Right lobe of liver (tissue), 4 donors: Measurements from ENCODE around the gene ATXN1.

ENCODE experiments used
- POLR2A ChIP-seq: fragments of 450-650 bp; IDR thresholded peaks from one replicate; pipeline ENCODE4 v1.6.1; 2017; ENCODE audit warnings: antibody characterized with exemption, mild to moderate bottlenecking
- TF ChIP-seq, protein P1 (sequence below), 4 donors: fragments of 200-600 bp in 3 of 4; fragments of 450-650 bp in 1 of 4; IDR thresholded peaks; one replicate each; pipeline versions ENCODE4 v1.5.1 to v1.8.0; 2016 to 2022; ENCODE audit warnings: antibody characterized with exemption in 4 of 4, mild to moderate bottlenecking in 2 of 4
- donor health status: DM: no; HTN: no; CAD: no.
- donor health status: DM: no; HTN: no; CAD: no.
- donor health status: DM: no; HTN: yes; CAD: no.

DNA sequence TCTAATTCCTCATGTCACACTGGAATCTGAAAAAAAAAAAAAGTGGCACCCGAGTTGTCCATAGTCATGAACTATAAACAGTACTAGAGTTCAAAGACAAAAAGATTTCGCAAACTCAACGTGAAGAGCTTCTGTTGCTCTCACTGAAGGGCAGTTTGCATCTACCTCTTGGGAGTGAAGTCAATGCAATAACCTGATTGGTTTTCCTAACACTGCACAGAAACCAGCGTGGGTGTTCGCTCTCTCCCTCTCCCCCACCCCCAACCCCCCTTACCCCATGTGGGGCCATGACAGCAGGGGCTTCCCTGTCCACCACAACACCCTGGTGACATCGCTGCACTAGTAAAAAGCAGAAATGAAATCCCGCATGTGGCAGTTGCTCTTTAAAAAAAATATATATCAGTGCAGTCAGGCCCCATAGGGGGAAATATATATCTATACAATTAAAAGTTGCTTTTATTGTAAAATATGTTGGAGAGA, 456.0 kb downstream of the ATXN1 start:
- TF ChIP-seq, protein P1, sequence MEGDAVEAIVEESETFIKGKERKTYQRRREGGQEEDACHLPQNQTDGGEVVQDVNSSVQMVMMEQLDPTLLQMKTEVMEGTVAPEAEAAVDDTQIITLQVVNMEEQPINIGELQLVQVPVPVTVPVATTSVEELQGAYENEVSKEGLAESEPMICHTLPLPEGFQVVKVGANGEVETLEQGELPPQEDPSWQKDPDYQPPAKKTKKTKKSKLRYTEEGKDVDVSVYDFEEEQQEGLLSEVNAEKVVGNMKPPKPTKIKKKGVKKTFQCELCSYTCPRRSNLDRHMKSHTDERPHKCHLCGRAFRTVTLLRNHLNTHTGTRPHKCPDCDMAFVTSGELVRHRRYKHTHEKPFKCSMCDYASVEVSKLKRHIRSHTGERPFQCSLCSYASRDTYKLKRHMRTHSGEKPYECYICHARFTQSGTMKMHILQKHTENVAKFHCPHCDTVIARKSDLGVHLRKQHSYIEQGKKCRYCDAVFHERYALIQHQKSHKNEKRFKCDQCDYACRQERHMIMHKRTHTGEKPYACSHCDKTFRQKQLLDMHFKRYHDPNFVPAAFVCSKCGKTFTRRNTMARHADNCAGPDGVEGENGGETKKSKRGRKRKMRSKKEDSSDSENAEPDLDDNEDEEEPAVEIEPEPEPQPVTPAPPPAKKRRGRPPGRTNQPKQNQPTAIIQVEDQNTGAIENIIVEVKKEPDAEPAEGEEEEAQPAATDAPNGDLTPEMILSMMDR (IDR thresholded peaks at IDR 0.05): no peak
- TF ChIP-seq POLR2A: no peak
